Measurements from ENCODE around the gene ABCA12.

DNA sequence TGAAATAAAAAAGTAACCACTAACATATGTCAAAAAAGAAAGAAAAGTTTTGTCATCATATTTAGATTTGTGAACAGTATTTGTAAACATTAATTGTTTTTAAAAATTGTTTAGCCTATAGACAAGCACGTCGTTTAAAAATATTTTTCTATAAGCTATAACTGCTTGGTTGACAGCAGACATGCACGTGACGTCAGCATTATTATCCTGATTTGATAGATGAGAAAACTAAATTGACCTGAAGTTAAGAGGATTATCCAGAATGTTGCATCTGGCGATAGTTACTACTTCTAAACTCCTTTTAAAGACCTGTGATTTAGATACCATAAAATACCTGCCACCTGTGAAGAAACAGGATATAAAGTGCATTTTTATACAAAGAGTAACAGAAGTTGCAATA is 172.0 kb downstream of the ABCA12 start:
- TF ChIP-seq, protein P1, sequence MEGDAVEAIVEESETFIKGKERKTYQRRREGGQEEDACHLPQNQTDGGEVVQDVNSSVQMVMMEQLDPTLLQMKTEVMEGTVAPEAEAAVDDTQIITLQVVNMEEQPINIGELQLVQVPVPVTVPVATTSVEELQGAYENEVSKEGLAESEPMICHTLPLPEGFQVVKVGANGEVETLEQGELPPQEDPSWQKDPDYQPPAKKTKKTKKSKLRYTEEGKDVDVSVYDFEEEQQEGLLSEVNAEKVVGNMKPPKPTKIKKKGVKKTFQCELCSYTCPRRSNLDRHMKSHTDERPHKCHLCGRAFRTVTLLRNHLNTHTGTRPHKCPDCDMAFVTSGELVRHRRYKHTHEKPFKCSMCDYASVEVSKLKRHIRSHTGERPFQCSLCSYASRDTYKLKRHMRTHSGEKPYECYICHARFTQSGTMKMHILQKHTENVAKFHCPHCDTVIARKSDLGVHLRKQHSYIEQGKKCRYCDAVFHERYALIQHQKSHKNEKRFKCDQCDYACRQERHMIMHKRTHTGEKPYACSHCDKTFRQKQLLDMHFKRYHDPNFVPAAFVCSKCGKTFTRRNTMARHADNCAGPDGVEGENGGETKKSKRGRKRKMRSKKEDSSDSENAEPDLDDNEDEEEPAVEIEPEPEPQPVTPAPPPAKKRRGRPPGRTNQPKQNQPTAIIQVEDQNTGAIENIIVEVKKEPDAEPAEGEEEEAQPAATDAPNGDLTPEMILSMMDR (IDR thresholded peaks at IDR 0.05; ENCODE audit: insufficient read depth, low read length), result no peak
- TF ChIP-seq POLR2AphosphoS5 (IDR thresholded peaks at IDR 0.05; ENCODE audit: low read depth), result no peak
- TF ChIP-seq GABPA (IDR thresholded peaks at IDR 0.05; ENCODE audit: low read depth), result no peak
